Transverse colon (tissue), 4 donors: Measurements from ENCODE around the gene CENPM. TPM values are rescaled to one million over a fixed set of nuclear protein-coding genes. Genes with fewer than 3 reads are reported as not detected.

Source experiments
- DNase-seq: peaks from one replicate; pipeline ENCODE4 v3.0.0-alpha.2; 2019
- H3K27ac ChIP-seq, 4 donors: fragments of 200-600 bp; sonication (generic); 2 replicates each; pipeline ENCODE4 v1.5.1; 2016 to 2018; ENCODE audit warnings: inconsistent platforms in 4 of 4
- H3K27me3 ChIP-seq: fragments of 200-600 bp; sonication (generic); 2 replicates; pipeline ENCODE4 v1.5.1; 2017; ENCODE audit warnings: inconsistent platforms
- H3K36me3 ChIP-seq, 4 donors: fragments of 200-600 bp; sonication (generic); 2 replicates each; pipeline ENCODE4 v1.5.1; 2017 to 2019; ENCODE audit warnings: inconsistent platforms in 4 of 4
- H3K4me1 ChIP-seq, 4 donors: fragments of 200-600 bp; sonication (generic); 2 replicates each; pipeline ENCODE4 v1.5.1; 2017 to 2020; ENCODE audit warnings: inconsistent platforms in 4 of 4
- H3K4me3 ChIP-seq, 4 donors: fragments of 200-600 bp; sonication (generic); 1 replicate in 1 of 4; 2 replicates in 3 of 4; pipeline versions ENCODE4 v1.5.1 to v1.6.1; 2017 to 2019; ENCODE audit warnings: inconsistent platforms in 4 of 4
- H3K9me3 ChIP-seq, 2 donors: fragments of 200-600 bp; sonication (generic); 2 replicates each; pipeline ENCODE4 v1.5.1; 2017 to 2019; ENCODE audit warnings: inconsistent platforms in 2 of 2
- CTCF ChIP-seq, 5 experiments: fragments of 200-600 bp in 3 of 5; fragments of 450-650 bp in 2 of 5; sonication (generic) in 3 of 5; IDR thresholded peaks; 1 replicate in 2 of 5; 2 replicates in 3 of 5; pipeline ENCODE4 v1.5.1; 2016 to 2017; ENCODE audit warnings: antibody characterized with exemption in 5 of 5, inconsistent platforms in 3 of 5, mild to moderate bottlenecking in 2 of 5, moderate library complexity in 1 of 5
- EP300 ChIP-seq: sonication (generic); formaldehyde crosslinking; IDR thresholded peaks from one replicate; pipeline ENCODE4 v1.6.1; 2017; ENCODE audit warnings: antibody characterized with exemption, low read depth
- POLR2A ChIP-seq: fragments of 450-650 bp; IDR thresholded peaks from one replicate; pipeline ENCODE4 v1.6.1; 2016; ENCODE audit warnings: antibody characterized with exemption, mild to moderate bottlenecking, moderate library complexity
- POLR2AphosphoS5 ChIP-seq, 3 donors: sonication (generic); formaldehyde crosslinking; IDR thresholded peaks; one replicate each; pipeline ENCODE4 v1.6.1; 2016; ENCODE audit warnings: antibody characterized with exemption in 3 of 3
- WGBS, 2 donors: methylation state at CpG; one replicate each; pipeline ENCODE4 v1.1.5; 2018; ENCODE audit warnings: low coverage in 1 of 2; 5-methylcytosine and 5-hydroxymethylcytosine counted together
- in situ Hi-C, 4 donors: fragments of 200-750 bp; cut with MboI; loops; one replicate each; pipeline versions ENCODE4 v1.15.0 to v1.15.1; 2017; ENCODE audit warnings: low sequenced_read_pairs in 3 of 4, low pct_ligation_motif_present in 1 of 4, low pct_unique_long_range_greater_than_20kb in 1 of 4
- intact Hi-C: fragments of 100-400 bp; cut with DNase I; formaldehyde crosslinking; loops from one replicate; pipeline ENCODE4 v1.15.1; 2023; ENCODE audit warnings: low total_unique reads
- total RNA-seq, 4 donors: library from RNA; depleted of rRNA; stranded (reverse); fragments of >200 nt; gene quantifications; one replicate each; pipeline ENCODE4 v1.1.0, GENCODE V29; 2016

CENPM gene
- total RNA-seq, 4 donors from 2014 or later, result 6.0 to 22.9 (median 11.0) TPM; not detected in 1

GRCh38 chr22:41917375-41917902 is 29.5 kb downstream of the CENPM start:
- no peaks in the 10 kb centered on the region for H3K9me3 ChIP-seq
- in situ Hi-C loops, result no loop called here
- H3K27me3 ChIP-seq, result peaks cover 83% of the 10 kb centered on the region
- H3K27ac ChIP-seq, result no peak overlapping the region
- H3K4me3 ChIP-seq, result no peak overlapping the region
- no peaks in the 10 kb centered on the region for H3K36me3 ChIP-seq
- TF ChIP-seq POLR2A (no peak), CTCF (IDR thresholded peaks at IDR 0.05) (no peak), EP300 (no peak), POLR2AphosphoS5 (IDR thresholded peaks at IDR 0.05) (no peak)
- intact Hi-C loops, result loop anchor here (5.0 kb wide), 1 partner anchor 35 kb away; no protein-coding TSS in a partner anchor
- 60% methylated on average over 11 of the region's 11 CpGs; no CpG with 5 or more reads in 1 of the 2 donors for WGBS, 2 donors
- no peak for DNase-seq
- peaks cover 9 to 43% (median 36%) of the 10 kb centered on the region in 4 donors for H3K4me1 ChIP-seq

- intact Hi-C loops, result loop anchor here (5.0 kb wide), 1 partner anchor 35 kb away; no protein-coding TSS in a partner anchor
- Histone ChIP-seq H3K27me3 (peaks cover 88% of the 10 kb centered on the region), H3K36me3 (no peaks in the 10 kb centered on the region), H3K4me1 (peaks cover 9 to 43% (median 36%) of the 10 kb centered on the region in 4 donors), H3K9me3 (no peaks in the 10 kb centered on the region), H3K4me3 (no peak overlapping the region), H3K27ac (no peak overlapping the region)
- in situ Hi-C loops, result no loop called here
- 38 to 59% methylated on average over 5 to 10 of the region's 10 CpGs for WGBS, 2 donors
- no peak for TF ChIP-seq POLR2A
- TF ChIP-seq POLR2AphosphoS5 (IDR thresholded peaks at IDR 0.05), result no peak
- TF ChIP-seq EP300, result no peak
- no peak for TF ChIP-seq CTCF (IDR thresholded peaks at IDR 0.05)
- no peak for DNase-seq
Observed at GRCh38 chr22:41916745-41917358, 30.1 kb downstream of the CENPM start.

DNA sequence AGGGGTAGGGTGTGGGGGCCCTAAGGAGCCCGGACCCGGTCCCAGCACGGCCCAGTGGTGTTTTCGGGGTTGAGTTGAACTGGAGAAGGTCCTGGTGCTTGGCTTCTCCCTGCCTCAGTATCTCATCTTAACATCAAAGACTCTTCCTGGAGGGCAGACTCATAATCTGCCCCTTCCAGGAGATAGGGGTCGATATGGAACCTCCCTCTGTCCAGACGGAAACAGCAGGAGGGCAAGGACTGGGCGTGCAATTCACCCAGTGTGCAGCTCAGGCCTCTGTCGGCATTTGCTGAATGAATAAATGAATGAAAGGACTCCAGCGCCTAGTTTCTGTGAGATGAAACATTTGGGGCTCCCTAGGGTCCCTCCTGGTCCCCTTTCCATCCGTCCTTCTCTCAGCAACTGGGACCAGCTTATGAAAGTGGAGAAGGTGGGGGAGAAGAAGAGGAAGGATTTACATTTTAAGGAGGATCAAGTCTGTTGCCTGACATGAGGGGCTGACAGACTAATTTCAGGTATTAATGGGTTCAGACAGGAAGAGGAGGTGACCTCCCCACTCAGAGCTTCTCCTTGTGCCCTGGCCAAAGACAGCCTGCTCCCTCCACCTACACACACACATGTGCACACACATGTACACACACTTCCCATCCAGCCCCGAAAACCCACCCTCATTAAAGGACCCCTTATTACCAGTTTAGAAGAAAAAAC is 31.0 kb downstream of the CENPM start:
- H3K4me3 ChIP-seq, result no peak overlapping the region
- no peaks in the 10 kb centered on the region for H3K36me3 ChIP-seq
- peaks cover 96% of the 10 kb centered on the region for H3K27me3 ChIP-seq
- peaks cover 14 to 47% (median 40%) of the 10 kb centered on the region in 4 donors for H3K4me1 ChIP-seq
- intact Hi-C loops, result loop anchor here (5.0 kb wide), 1 partner anchor 34 kb away; no protein-coding TSS in a partner anchor
- 50 to 84% methylated on average over 2 to 11 of the region's 11 CpGs for WGBS, 2 donors
- in situ Hi-C loops, result no loop called here
- no peak overlapping the region for H3K27ac ChIP-seq
- DNase-seq, result no peak
- no peaks in the 10 kb centered on the region for H3K9me3 ChIP-seq
- TF ChIP-seq EP300 (no peak), POLR2AphosphoS5 (IDR thresholded peaks at IDR 0.05) (no peak)

DNA sequence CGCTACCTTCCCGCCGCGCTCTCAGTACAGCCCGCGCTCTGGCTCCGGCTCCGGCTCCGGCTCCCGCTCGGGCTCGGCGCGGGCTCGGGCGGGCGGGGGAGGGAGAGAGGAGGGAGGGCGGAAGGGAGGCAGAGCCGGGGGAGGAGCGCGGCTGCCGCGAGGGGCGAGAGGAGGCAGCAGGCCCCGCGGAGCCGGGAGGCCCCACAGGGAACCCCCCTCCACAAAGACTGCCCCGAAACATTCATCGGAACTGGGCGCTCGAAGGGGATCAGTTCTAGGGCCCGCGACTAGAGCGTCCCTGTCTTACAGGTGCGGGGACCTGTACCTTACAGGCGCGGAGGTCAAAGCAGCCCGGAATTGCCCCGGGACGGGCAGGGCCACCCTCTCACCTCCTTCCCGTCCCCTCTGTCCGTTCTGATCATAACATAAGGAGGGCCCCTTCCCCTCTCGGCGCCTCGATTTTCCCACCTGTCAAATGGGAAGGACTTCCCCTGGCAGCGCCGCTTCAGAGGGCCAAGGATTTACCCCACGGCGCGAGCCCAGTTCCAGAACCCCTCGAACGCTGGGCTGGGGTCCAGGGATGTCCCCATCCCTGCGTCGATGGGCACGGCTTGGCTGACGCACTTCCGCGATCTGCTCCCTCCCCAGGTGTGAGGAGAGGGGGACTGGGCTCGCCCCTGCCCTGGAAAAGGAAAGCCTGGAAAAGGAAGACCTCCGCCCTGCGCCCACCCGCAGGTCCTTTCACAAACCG is 31.7 kb downstream of the CENPM start, which contains the start of gene SHISA8:
TSS of gene SHISA8 (minus strand) at position 40 of the 751 bp plus-strand sequence. CDS start 407 bp downstream, outside the sequence.
- no peaks in the 10 kb centered on the region for H3K36me3 ChIP-seq
- in situ Hi-C loops (no loop called here), intact Hi-C loops (loop anchor here (5.0 kb wide), 1 partner anchor 33 kb away; no protein-coding TSS in a partner anchor)
- peak; percentile 64 for DNase-seq
- TF ChIP-seq EP300 (no peak), POLR2A (no peak), POLR2AphosphoS5 (IDR thresholded peaks at IDR 0.05) (no peak), CTCF (IDR thresholded peaks at IDR 0.05) (no peak)
- peaks cover 20 to 52% (median 47%) of the 10 kb centered on the region in 4 donors for H3K4me1 ChIP-seq
- peak within 1 kb of the TSS in 3 of 4 donors; percentile 29 to 57 (median 41) for H3K4me3 ChIP-seq
- no peak within 1 kb of the TSS for H3K27ac ChIP-seq
- WGBS, 2 donors, result 13% methylated on average over 44 of the region's 63 CpGs; no CpG with 5 or more reads in 1 of the 2 donors
- H3K27me3 ChIP-seq, result peaks cover 96% of the 10 kb centered on the region
- no peaks in the 10 kb centered on the region for H3K9me3 ChIP-seq
